AG09319 (cell line): Measurements from ENCODE around the gene DROSHA.

ENCODE experiments used
- DNase-seq: peaks from one replicate; pipeline ENCODE4 v3.0.0-alpha.2; 2010; ENCODE audit warnings: low read depth; ENCODE audit errors: extremely low read depth
- TF ChIP-seq, protein P1 (sequence below): IDR thresholded peaks from 2 replicates; pipeline ENCODE4 v1.5.1; 2011; ENCODE audit warnings: low read depth, mild to moderate bottlenecking, inconsistent platforms, low read length, moderate library complexity

The DROSHA gene, protein sequence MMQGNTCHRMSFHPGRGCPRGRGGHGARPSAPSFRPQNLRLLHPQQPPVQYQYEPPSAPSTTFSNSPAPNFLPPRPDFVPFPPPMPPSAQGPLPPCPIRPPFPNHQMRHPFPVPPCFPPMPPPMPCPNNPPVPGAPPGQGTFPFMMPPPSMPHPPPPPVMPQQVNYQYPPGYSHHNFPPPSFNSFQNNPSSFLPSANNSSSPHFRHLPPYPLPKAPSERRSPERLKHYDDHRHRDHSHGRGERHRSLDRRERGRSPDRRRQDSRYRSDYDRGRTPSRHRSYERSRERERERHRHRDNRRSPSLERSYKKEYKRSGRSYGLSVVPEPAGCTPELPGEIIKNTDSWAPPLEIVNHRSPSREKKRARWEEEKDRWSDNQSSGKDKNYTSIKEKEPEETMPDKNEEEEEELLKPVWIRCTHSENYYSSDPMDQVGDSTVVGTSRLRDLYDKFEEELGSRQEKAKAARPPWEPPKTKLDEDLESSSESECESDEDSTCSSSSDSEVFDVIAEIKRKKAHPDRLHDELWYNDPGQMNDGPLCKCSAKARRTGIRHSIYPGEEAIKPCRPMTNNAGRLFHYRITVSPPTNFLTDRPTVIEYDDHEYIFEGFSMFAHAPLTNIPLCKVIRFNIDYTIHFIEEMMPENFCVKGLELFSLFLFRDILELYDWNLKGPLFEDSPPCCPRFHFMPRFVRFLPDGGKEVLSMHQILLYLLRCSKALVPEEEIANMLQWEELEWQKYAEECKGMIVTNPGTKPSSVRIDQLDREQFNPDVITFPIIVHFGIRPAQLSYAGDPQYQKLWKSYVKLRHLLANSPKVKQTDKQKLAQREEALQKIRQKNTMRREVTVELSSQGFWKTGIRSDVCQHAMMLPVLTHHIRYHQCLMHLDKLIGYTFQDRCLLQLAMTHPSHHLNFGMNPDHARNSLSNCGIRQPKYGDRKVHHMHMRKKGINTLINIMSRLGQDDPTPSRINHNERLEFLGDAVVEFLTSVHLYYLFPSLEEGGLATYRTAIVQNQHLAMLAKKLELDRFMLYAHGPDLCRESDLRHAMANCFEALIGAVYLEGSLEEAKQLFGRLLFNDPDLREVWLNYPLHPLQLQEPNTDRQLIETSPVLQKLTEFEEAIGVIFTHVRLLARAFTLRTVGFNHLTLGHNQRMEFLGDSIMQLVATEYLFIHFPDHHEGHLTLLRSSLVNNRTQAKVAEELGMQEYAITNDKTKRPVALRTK (N-terminal part only)

DNA sequence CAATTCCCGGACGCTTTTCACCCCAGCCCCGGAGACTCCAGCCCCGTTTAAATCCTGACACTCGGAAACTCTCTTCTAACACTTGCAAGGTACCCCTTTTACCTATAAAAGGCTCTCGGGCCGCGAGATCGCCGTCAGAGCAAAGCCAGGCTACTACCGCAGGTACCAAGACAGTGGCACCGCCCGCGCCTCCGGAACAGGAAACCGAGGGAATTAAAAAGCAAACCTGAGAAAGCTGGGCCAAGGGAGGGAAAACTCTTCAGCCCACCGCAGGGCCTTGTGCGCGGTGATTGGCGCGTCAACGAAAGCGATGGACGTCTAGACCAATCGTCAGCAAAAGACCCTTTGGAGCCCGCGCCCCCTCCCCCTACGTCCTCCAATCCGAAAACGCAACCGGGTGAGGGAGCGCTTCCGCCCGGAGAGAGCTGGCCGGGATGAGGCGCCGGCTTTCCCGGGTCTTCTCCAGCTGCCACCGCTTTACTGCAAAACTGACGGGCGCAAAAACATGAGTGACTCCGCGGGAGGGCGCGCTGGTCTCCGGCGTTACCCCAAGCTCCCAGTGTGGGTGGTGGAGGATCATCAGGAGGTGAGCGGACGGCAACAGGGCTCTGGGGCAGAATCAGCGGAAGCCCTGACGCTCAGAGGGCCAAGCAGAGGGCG is at the start of gene DROSHA, which contains the start of gene C5orf22:
DROSHA (minus strand) TSS at position 206 of the 660 bp plus-strand sequence. CDS start 3,034 bp downstream, outside the sequence.
C5orf22 (plus strand) TSS at position 414 of the 660 bp plus-strand sequence; CDS start at position 506, 92 bp downstream.
- TF ChIP-seq, protein P1, sequence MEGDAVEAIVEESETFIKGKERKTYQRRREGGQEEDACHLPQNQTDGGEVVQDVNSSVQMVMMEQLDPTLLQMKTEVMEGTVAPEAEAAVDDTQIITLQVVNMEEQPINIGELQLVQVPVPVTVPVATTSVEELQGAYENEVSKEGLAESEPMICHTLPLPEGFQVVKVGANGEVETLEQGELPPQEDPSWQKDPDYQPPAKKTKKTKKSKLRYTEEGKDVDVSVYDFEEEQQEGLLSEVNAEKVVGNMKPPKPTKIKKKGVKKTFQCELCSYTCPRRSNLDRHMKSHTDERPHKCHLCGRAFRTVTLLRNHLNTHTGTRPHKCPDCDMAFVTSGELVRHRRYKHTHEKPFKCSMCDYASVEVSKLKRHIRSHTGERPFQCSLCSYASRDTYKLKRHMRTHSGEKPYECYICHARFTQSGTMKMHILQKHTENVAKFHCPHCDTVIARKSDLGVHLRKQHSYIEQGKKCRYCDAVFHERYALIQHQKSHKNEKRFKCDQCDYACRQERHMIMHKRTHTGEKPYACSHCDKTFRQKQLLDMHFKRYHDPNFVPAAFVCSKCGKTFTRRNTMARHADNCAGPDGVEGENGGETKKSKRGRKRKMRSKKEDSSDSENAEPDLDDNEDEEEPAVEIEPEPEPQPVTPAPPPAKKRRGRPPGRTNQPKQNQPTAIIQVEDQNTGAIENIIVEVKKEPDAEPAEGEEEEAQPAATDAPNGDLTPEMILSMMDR: no peak; the same call in 1 of the 2 replicates
- peak; percentile 82 for DNase-seq

DNA sequence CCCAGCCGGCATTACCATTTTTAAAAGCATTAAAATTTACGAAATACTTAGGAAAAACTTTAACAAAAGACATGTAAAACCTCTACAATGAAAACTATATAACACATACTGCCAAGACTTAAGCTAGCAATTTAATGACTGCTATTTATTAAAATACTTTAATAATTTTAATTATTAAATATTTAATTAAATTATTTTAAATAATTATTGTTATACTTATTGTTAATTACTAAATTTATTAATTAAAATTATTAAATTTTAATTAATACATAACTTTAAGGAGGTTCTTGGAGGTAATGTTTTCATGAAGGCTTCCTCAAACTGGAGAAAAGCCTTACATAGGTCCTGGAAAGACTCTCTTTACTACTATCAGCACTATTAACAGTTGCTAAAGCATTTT is 47.7 kb upstream of the DROSHA start:
- TF ChIP-seq, protein P1: no peak
- DNase-seq: no peak

DNA sequence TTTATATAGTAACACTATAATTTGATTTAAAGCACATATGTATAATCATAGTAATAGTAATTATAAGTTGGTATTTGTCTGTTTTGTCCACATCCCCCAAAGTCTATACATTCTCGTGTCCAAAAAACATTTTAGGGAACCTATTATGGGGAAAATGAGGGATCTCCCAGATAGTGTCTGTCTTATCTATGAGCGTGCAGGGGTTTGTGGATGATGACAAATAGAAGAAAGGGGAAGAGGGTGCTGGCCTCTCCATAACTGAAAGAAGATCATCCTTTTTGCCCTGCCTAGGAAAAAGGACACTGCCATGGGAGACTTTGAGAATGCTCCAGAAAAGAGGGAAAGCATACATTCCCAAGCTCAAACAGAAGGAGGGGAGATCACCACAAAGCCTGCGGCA is 45.5 kb upstream of the DROSHA start:
- TF ChIP-seq, protein P1: no peak
- DNase-seq: no peak

DNA sequence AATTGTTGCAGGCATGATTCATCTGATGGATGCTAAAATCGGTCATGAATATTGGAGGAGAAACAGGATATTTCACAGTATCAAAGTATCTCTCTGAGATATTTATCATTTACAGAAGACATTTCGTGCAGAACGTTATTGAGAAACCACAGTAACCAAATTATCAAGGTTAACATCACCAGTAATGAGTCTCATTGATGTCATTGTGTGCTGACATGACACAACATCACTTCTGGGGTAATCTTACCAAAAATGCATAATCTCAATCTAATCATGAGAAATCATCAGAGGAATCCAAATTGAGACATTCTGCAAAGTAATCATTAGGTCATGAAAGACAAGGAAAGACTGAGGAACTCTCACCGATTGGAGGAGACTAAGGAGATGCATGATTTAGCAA is 42.9 kb upstream of the DROSHA start:
- no peak for DNase-seq
- TF ChIP-seq, protein P1: no peak

DNA sequence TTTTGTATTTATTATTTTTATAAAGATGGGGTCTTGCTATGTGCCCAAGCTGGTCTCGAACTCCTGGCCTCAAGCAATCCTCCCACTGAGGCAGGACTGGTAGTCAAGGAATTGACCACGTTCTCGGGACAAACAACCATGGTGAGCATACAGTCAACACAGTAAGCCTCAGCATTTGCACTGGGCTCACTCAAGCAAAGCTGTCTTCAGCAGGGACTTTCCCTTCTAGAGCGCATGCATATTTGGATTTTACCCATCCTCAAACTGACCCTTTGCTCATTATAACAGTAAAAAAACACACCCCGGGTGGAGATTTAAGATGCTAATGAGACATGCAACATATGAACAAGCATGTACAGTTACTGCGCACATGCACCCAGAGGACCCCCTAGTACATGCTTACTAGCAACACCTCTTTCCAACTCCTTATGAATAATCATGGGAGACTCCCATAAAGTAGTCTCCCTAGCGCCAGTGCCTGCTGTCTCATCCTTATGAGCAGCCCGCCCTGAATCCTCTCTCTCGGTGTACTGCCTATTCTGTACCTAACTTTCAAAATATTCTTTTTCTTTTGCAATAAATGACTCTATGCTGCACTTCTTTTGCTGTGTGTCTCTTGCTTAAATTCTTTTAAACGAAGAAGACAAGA is 41.7 kb upstream of the DROSHA start:
- no peak for DNase-seq
- TF ChIP-seq, protein P1: no peak

DNA sequence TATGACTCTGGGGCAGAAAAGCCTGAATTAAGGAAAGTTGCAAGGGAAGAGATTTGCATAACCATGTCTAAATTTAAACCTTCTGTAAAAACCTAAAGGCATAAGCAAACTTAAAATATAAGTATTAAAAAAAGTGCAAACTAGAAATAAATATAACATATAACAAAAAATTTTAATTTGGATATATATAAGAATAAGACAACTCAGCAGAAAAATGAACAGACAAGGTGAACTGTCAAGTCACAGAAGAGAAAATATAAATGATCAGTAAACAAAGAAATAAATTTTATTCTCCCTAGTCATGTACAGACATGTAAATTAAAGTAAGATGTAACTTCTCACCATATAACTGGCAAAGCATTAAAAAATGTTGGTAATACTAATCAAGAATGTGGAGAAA is 37.2 kb upstream of the DROSHA start:
- DNase-seq: no peak
- TF ChIP-seq, protein P1: no peak
